PC-3 (cell line): ENCODE data around the gene LRP5. TPM values are rescaled to one million over a fixed set of nuclear protein-coding genes. Genes with fewer than 3 reads are reported as not detected.

Experiments used
- ATAC-seq: fragments of 200-7000 bp; cut with Tn5 transposase; 2 replicates; pipeline ENCODE4 v1.9.1; 2020; ENCODE audit warnings: mild to moderate bottlenecking, moderate library complexity
- BruUV-seq: library from RNA; stranded (reverse); fragments of 400-500 nt; replicated peaks from 2 replicates; lab custom pipeline; 2021; lab: Mats Ljungman, UMichigan
- CTCF ChIA-PET: fragments of 300-600 bp; sonication (Branson Sonifier 250); formaldehyde crosslinking; loops from one replicate; lab custom pipeline; 2022; ENCODE audit warnings: antibody characterized with exemption; lab: Charles Lee
- POLR2A ChIA-PET: fragments of 300-600 bp; sonication (Branson Sonifier 250); formaldehyde crosslinking; loops from one replicate; lab custom pipeline; 2022; ENCODE audit warnings: antibody characterized with exemption; ENCODE audit not compliant: unreplicated experiment; lab: Charles Lee
- DNase-seq: peaks from one replicate; pipeline ENCODE4 v3.0.0-alpha.2; 2015
- H2AFZ ChIP-seq: fragments of 300-600 bp; sonication (generic); 2 replicates; pipeline ENCODE4 v1.6.0; 2016; ENCODE audit warnings: antibody characterized with exemption, low read length
- H3F3A ChIP-seq: fragments of 300-600 bp; sonication (generic); one replicate; pipeline ENCODE4 v1.6.0; 2017; ENCODE audit warnings: antibody characterized with exemption, low read length, control low read depth, mild to moderate bottlenecking; ENCODE audit not compliant: unreplicated experiment
- H3K27ac ChIP-seq: fragments of 300-600 bp; sonication (generic); 2 replicates; pipeline ENCODE4 v1.5.1; 2016; ENCODE audit warnings: mild to moderate bottlenecking, low read length
- H3K27me3 ChIP-seq: fragments of 300-600 bp; sonication (generic); 2 replicates; pipeline ENCODE4 v1.6.1; 2016; ENCODE audit warnings: low read length, mixed read lengths
- H3K36me3 ChIP-seq: fragments of 300-600 bp; sonication (generic); 2 replicates; pipeline ENCODE4 v1.6.1; 2016; ENCODE audit warnings: low read depth, mixed run types, low read length, mixed read lengths
- H3K4me1 ChIP-seq: fragments of 300-600 bp; sonication (generic); 2 replicates; pipeline ENCODE4 v1.5.1; 2016; ENCODE audit warnings: low read length; ENCODE audit not compliant: insufficient read depth
- H3K4me2 ChIP-seq: fragments of 300-600 bp; sonication (generic); 2 replicates; pipeline ENCODE4 v1.6.0; 2016; ENCODE audit warnings: low read length
- H3K4me3 ChIP-seq: fragments of 300-600 bp; sonication (generic); 2 replicates; pipeline ENCODE4 v1.5.1; 2016; ENCODE audit warnings: mild to moderate bottlenecking, low read length, mixed read lengths
- H3K79me2 ChIP-seq: fragments of 300-600 bp; sonication (generic); 2 replicates; pipeline ENCODE4 v1.6.1; 2017; ENCODE audit warnings: low read length, mixed read lengths
- H3K9ac ChIP-seq: fragments of 300-600 bp; sonication (generic); 2 replicates; pipeline ENCODE4 v1.6.0; 2016; ENCODE audit warnings: mild to moderate bottlenecking, low read length
- H3K9me2 ChIP-seq: fragments of 300-600 bp; sonication (generic); replicated peaks from 2 replicates; pipeline ENCODE4 v1.6.1; 2016; ENCODE audit warnings: mixed run types, low read length, mixed read lengths
- H3K9me3 ChIP-seq: fragments of 300-600 bp; sonication (generic); 2 replicates; pipeline ENCODE4 v1.6.1; 2016; ENCODE audit warnings: low read length, mixed read lengths
- H4K20me1 ChIP-seq: fragments of 300-600 bp; sonication (generic); 2 replicates; pipeline ENCODE4 v1.6.1; 2016; ENCODE audit warnings: low read length, mixed read lengths
- CTCF ChIP-seq: fragments of 300-600 bp; sonication (generic); conservative IDR thresholded peaks from 2 replicates; pipeline ENCODE4 v1.5.1; 2017; ENCODE audit warnings: antibody characterized with exemption, low read depth, mild to moderate bottlenecking, low read length
- EZH2 ChIP-seq: fragments of 300-600 bp; sonication (generic); IDR thresholded peaks from one replicate; pipeline ENCODE4 v1.6.1; 2017; ENCODE audit warnings: antibody characterized with exemption, mild to moderate bottlenecking, low read length; ENCODE audit not compliant: unreplicated experiment
- EZH2phosphoT487 ChIP-seq: fragments of 300-600 bp; sonication (generic); IDR thresholded peaks from 2 replicates; pipeline ENCODE4 v1.6.1; 2018; ENCODE audit warnings: mild to moderate bottlenecking, antibody characterized with exemption, low read length, borderline replicate concordance
- intact Hi-C: fragments of 100-400 bp; cut with micrococcal nuclease; formaldehyde crosslinking; loops from 2 replicates; pipeline ENCODE4 v1.9.0; 2023
- total RNA-seq: library from RNA; depleted of rRNA; stranded (reverse); fragments of >200 nt; gene quantifications from 2 replicates; pipeline ENCODE4 v1.2.3, GENCODE V29; 2014

Gene LRP5
- total RNA-seq, 1 experiment from 2014 or later, result 64.3 TPM

- ChIA-PET CTCF (interaction anchor here (0.5 to 0.6 kb wide), 2 partner anchors 52 to 1290 kb away, joined by 5 to 6 read pairs; no protein-coding TSS in a partner anchor), POLR2A (interaction anchor here (0.5 to 0.7 kb wide), 4 partner anchors 80 to 227 kb away, joined by 3 to 6 read pairs (median 3); partner anchors contain the start of gene C11orf24)
- DNase-seq (peak; percentile 98), ATAC-seq (peak; percentile 83)
- H3F3A ChIP-seq, result no peaks in the 10 kb centered on the region
- no peaks in the 10 kb centered on the region for H3K9me2 ChIP-seq
- TSS peak; percentile 100 for BruUV-seq
- H3K4me3 ChIP-seq, result peak overlapping the region; percentile 91
- peaks cover 38% of the 10 kb centered on the region for H4K20me1 ChIP-seq
- peaks cover 3% of the 10 kb centered on the region; the same call in 1 of the 2 replicates for H3K36me3 ChIP-seq
- TF ChIP-seq EZH2, result no peak
- no peaks in the 10 kb centered on the region for H3K27me3 ChIP-seq
- H3K4me2 ChIP-seq, result peak overlapping the region; percentile 82
- peak overlapping the region; percentile 94 for H3K9ac ChIP-seq
- peaks cover 11% of the 10 kb centered on the region; the same call in 1 of the 2 replicates for H3K4me1 ChIP-seq
- intact Hi-C loops, result loop anchor here (10.0 kb wide), 1 partner anchor 115 kb away; no protein-coding TSS in a partner anchor
- peak overlapping the region; percentile 99 for H2AFZ ChIP-seq
- peak overlapping the region; percentile 80 for H3K27ac ChIP-seq
- H3K79me2 ChIP-seq, result peaks cover 45% of the 10 kb centered on the region
- no peaks in the 10 kb centered on the region for H3K9me3 ChIP-seq
Measured at GRCh38 chr11:68459886-68460740, 147.7 kb downstream of the LRP5 start.

GRCh38 chr11:68460741-68461574, 148.6 kb downstream of the LRP5 start, which contains the start of gene PPP6R3:
Gene PPP6R3 (plus strand): TSS chr11:68460752. CDS start chr11:68537665, 76,913 bp downstream.
- CTCF ChIA-PET, result interaction anchor here (0.5 to 0.6 kb wide), 2 partner anchors 53 to 1290 kb away, joined by 5 to 6 read pairs; no protein-coding TSS in a partner anchor
- intact Hi-C loops, result loop anchor here (10.0 kb wide), 1 partner anchor 114 kb away; no protein-coding TSS in a partner anchor
- Histone ChIP-seq H3K9me3 (no peaks in the 10 kb centered on the region), H3K4me1 (peaks cover 11% of the 10 kb centered on the region; the same call in 1 of the 2 replicates), H3K9me2 (no peaks in the 10 kb centered on the region), H3K79me2 (peaks cover 53% of the 10 kb centered on the region), H3K4me3 (peak within 1 kb of the TSS; percentile 91), H3K27me3 (no peaks in the 10 kb centered on the region), H2AFZ (peak within 1 kb of the TSS; percentile 99), H3K9ac (peak within 1 kb of the TSS; percentile 94), H3F3A (no peaks in the 10 kb centered on the region), H4K20me1 (peaks cover 46% of the 10 kb centered on the region), H3K27ac (peak within 1 kb of the TSS; percentile 80), H3K36me3 (peaks cover 9% of the 10 kb centered on the region; the same call in 1 of the 2 replicates), H3K4me2 (peak within 1 kb of the TSS; percentile 88)
- no peak for TF ChIP-seq EZH2
- TF ChIP-seq CTCF, result no peak
- TF ChIP-seq EZH2phosphoT487, result no peak
- POLR2A ChIA-PET, result interaction anchor here (0.5 to 0.7 kb wide), 2 partner anchors 80 to 228 kb away, joined by 3 to 6 read pairs; no protein-coding TSS in a partner anchor
- DNase-seq (peak; percentile 47), ATAC-seq (peak; percentile 37)
- BruUV-seq, result no TSS peak

- POLR2A ChIA-PET, result no interaction called here
- H3K9ac ChIP-seq, result peak overlapping the region; percentile 94
- peaks cover 9% of the 10 kb centered on the region; the same call in 1 of the 2 replicates for H3K36me3 ChIP-seq
- ATAC-seq (no peak), DNase-seq (no peak)
- H4K20me1 ChIP-seq, result peaks cover 50% of the 10 kb centered on the region
- H3K79me2 ChIP-seq, result peaks cover 59% of the 10 kb centered on the region
- H3K4me1 ChIP-seq, result peaks cover 11% of the 10 kb centered on the region; the same call in 1 of the 2 replicates
- CTCF ChIA-PET, result no interaction called here
- no peaks in the 10 kb centered on the region for H3K9me2 ChIP-seq
- intact Hi-C loops, result loop anchor here (10.0 kb wide), 1 partner anchor 113 kb away; no protein-coding TSS in a partner anchor
- H3F3A ChIP-seq, result no peaks in the 10 kb centered on the region
- H3K27ac ChIP-seq, result no peak overlapping the region
- H3K9me3 ChIP-seq, result no peaks in the 10 kb centered on the region
- H2AFZ ChIP-seq, result no peak overlapping the region
- no TSS peak for BruUV-seq
- H3K4me3 ChIP-seq, result peak overlapping the region; percentile 91
- TF ChIP-seq CTCF (no peak), EZH2 (no peak), EZH2phosphoT487 (no peak)
- no peaks in the 10 kb centered on the region for H3K27me3 ChIP-seq
- H3K4me2 ChIP-seq, result peak overlapping the region; percentile 88
Measured at GRCh38 chr11:68461575-68461917, 149.2 kb downstream of the LRP5 start.
